Left forelimb (tissue), 1 donor: ENCODE measurements around the gene CEP97.

Source experiments
- DNase-seq: peaks from one replicate; pipeline ENCODE4 v3.0.0-alpha.2; 2018; ENCODE audit warnings: low spot score

CEP97 gene

DNA sequence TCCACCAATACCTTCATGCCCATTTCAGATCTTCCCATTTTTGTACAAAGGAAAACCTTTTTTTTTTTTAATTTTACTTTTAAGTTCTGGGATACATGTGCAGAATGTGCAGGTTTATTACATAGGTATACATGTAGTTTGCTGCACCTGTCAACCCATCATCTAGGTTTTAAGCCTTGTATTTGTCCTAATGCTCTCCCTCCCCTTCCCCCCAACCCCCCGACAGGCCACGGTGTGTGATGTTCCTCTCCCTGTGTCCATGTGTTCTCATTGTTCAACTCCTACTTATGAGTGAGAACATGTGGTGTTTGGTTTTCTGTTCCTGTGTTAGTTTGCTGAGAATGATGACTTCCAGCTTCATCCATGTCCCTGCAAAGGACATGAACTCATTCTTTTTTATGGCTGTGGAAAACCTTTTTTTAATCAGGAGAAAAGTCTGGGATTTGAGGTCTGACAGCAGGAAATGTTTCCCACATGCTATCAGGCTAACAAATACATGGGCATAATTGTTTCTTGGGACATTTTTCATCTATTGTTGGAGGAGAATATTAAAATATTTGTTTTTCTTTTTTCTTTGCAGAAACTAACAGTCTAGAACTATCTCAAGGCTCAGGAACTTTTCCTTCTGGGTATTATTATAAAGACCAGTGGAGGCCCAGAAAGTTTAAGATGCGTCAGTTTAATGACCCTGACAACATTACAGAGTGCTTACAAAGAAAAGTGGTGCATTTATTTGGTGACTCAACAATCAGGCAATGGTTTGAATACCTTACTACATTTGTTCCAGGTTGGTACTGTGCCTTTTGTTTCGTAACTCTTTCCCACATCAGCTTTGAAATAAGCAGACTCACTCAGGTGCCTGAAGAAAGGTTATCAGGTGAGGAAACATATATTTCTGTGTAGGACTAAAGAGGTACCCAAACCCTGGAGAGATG, 92.1 kb downstream of the CEP97 start:
- no peak for DNase-seq

DNA sequence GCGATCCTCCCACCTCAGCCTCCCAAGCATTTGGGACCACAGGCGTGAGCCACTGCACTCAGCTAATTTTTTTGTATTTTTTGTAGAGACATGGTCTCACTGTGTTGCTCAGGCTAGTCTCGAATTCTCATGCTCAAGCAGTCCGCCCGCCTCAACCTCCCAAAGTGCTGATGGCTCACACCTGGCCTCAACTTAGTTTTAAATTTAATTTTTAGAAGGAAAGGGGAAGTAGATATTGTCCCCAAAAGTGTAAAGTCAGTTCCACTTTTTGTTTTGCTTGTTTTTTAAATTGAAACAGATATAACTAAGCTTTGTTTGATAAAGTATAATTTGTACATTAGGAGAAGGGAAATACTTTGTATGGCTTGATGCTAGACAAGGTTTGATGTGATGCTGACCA, 93.6 kb downstream of the CEP97 start:
- no peak for DNase-seq

DNA sequence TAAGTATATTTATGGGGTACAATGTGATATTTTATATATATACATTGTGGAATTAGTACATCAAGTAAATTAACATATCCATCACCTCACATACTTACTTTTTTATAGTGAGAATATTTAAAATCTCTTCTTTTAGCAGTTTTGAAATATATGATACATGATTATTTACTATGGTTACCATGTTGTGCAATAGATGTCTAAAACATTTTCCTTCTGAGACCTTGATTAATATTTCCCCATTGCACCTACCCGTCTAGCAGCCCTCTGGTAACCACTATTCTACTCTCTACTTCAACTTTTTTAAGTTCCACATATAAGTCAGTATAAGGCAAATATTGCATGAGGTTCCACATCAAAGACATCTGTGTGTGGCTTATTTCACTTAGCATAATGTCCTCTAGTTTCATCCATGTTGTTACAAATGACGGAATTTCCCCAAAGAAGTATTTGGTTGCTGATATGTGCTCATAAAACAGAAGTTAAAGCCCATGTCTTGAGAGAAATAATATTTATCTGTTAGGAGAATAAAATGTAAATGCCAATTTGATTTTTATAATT, 95.3 kb downstream of the CEP97 start:
- DNase-seq = no peak
